GM20000 (cell line): Measurements from ENCODE around the gene NPC1.

Experiments used
- DNase-seq: peaks from one replicate; pipeline ENCODE4 v3.0.0; 2012; ENCODE audit warnings: low spot score
- TF ChIP-seq, protein P1 (sequence below): IDR thresholded peaks from 2 replicates; pipeline ENCODE4 v1.5.1; 2012; ENCODE audit warnings: mild to moderate bottlenecking, control low read depth; ENCODE audit errors: extremely low read depth, missing control alignments

The NPC1 gene

DNA sequence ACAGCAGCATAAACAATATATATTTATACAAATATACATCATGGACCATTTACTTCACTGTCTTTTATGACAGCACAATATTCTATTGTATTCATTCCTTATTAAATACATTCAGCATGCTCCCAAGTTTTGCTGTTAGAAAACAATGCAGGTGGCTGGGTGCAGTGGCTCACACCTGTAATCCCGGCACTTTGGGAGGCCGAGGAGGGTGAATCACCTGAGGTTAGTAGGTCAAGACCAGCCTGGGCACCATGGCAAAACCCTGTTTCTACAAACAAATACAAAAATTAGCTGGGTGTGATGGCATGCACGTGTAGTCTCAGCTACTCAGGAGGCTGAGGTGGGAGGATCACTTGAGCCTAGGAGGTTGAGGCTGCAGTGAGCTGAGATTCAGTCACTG is 39.0 kb downstream of the NPC1 start:
- TF ChIP-seq, protein P1, sequence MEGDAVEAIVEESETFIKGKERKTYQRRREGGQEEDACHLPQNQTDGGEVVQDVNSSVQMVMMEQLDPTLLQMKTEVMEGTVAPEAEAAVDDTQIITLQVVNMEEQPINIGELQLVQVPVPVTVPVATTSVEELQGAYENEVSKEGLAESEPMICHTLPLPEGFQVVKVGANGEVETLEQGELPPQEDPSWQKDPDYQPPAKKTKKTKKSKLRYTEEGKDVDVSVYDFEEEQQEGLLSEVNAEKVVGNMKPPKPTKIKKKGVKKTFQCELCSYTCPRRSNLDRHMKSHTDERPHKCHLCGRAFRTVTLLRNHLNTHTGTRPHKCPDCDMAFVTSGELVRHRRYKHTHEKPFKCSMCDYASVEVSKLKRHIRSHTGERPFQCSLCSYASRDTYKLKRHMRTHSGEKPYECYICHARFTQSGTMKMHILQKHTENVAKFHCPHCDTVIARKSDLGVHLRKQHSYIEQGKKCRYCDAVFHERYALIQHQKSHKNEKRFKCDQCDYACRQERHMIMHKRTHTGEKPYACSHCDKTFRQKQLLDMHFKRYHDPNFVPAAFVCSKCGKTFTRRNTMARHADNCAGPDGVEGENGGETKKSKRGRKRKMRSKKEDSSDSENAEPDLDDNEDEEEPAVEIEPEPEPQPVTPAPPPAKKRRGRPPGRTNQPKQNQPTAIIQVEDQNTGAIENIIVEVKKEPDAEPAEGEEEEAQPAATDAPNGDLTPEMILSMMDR, result no peak
- DNase-seq, result no peak

GRCh38 chr18:23545247-23545789 is 41.0 kb downstream of the NPC1 start:
- DNase-seq, result no peak
- TF ChIP-seq, protein P1, result no peak

- DNase-seq, result no peak
- TF ChIP-seq, protein P1, result no peak
Measured at GRCh38 chr18:23542461-23542860, 43.8 kb downstream of the NPC1 start.

GRCh38 chr18:23541349-23542093 is 44.8 kb downstream of the NPC1 start:
- no peak for DNase-seq
- TF ChIP-seq, protein P1, result no peak

DNA sequence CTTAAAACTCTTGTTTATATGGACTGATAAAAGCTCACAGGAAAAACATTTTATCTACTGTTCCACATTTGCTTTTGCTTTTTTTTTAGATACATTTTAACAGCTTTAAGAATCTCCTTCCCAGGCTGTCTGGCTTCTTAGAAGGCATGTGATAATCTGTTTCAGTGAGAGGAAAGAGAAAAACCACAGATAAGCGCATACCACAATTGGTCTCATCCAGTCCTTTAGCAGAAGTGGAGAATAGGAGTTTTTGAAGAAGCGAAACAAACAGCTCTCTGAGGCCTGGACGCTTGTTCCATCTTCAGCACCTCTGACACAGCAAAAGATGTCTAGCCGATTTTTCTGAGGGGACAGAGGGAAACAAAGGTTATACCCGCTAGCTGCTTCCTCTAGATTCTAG is 45.4 kb downstream of the NPC1 start:
- TF ChIP-seq, protein P1, result no peak
- DNase-seq, result peak; percentile 47

- TF ChIP-seq, protein P1, result no peak
Measured at GRCh38 chr18:23539911-23540525, 46.3 kb downstream of the NPC1 start.

DNA sequence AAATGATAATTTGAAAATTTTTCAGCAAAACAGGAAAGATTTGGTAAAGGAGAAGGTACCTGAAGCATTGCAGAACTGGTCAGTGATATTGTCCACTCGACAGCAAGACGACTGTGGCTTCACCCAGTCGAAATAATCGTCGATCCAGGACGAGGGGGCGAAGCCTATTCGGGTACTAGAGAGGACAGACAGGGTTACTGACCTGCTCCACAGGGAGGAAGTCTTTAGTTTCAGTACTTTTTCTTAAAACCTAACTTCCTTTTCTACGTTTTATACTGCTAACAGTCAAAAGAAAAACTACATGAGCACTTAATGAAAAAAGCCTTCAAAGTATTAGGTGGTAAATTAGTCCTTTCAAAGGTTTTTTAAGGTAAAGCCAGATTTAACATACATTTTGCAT is 47.0 kb downstream of the NPC1 start:
- TF ChIP-seq, protein P1, result no peak
- no peak for DNase-seq

More at GRCh38 chr18:23539911-23540525, 46.3 kb downstream of the NPC1 start:
- DNase-seq, result no peak
